HPDE6-E6E7 (cell line): ENCODE results near the gene TTC33.
"Not testable (repeated sequence)": the region's sequence is repeated elsewhere in the genome, so short reads cannot be mapped to it uniquely, and the experiment has no call there.

ENCODE experiments used
- DNase-seq: peaks from one replicate; pipeline ENCODE4 v3.0.0; 2011; ENCODE audit warnings: missing footprints; ENCODE audit errors: extremely low spot score

The TTC33 gene

DNA sequence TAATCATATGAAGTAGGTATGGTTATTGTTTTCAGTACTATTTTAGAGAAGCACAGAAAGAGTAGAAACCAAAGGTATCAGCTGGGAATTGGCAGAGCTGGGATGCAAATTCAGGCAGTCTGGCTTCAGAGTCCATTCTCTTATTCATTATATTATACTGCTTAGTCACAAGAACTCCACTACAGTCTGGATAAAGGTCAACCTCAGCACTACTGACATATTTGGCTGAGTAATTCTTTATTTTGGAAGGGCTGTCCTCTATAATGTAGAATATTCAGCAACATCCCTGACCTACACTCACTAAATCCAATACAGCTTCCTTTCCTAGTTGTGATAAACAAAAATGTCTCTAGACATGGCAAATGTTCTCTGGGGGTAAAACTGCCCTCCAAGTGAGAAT, 38.5 kb downstream of the TTC33 start:
- no peak for DNase-seq

DNA sequence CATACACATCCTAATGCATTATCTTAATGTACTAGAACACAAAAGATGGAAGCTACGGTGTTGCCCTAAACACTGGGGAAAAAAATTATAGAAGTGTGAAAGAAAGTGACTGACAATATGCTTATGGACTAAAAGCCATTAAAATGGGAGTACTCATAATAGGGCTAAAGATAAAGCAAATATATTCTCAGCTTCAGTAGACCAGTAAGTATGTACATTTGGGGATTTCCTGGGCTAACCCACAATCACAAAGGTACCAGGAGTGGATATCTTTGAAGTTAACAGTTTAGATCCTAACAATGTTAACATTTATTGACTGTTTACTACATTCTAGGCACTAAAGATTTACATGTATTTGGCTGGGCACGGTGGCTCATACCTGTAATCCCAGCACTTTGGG, 39.2 kb downstream of the TTC33 start:
- DNase-seq, result no peak

DNA sequence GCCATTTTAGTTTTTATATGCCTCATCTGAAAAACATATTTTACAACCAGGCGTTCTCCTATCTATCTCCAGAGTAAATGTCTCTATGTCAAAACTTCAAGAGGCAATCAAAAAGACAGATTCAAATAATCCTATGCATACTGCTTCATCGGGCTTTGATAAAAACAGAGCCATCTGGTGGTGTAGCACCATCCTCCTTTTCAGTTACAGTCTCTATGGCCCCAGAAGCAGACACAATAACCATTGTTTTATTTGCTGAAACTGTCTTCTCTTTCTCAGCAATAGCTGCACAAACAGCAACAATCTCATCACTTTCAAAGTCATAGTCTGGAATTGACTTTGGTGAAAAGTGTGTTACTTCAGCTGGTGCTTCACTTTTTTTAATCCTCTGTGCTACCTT, 39.8 kb downstream of the TTC33 start:
- DNase-seq, result peak; percentile 14

DNA sequence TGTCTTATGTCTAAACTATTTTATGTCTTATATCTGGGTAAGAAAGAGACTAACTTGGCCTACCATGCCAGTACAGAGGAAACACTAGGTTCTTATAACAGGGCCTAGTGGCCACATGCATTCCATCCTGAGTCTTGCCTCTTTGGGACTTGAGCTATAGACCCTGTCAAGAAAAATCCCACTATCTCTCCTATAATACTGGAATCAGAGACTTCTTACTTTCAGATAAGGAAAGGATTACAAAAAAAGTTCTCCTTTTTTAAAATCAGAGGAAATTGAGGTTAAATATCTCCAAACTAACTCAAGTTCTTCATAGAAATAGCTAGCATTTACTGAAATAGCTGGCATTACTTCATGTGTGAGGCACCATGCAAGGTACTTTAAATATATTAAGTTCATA, 41.8 kb downstream of the TTC33 start:
- no peak for DNase-seq

DNA sequence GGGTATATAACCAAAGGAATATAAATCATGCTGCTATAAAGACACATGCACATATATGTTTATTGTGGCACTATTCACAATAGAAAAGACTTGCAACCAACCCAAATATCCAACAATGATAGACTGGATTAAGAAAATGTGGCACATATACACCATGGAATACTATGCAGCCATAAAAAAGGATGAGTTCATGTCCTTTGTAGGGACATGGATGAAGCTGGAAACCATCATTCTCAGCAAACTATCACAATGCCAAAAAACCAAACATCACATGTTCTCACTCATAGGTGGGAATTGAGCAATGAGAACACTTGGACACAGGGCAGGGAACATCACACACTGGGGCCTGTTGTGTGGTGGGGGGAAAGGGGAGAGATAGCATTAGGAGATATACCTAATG, 45.2 kb downstream of the TTC33 start:
- not testable (repeated sequence) for DNase-seq

DNA sequence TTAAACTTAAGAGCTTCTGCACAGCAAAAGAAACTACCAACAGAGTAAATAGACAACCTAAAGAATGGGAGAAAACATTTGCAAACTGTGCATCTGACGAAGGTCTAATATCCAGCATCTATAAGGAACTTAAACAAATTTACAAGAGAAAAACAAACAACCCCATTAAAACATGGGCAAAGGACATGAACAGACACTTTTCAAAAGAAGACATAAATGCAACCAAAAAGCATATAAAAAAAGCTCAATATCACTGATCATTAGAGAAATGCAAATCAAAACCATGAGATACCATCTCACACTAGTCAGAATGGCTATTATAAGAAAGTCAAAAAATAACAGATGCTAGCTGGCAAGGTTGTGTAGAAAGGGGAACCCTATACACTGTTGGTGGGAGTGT, 50.3 kb downstream of the TTC33 start:
- not testable (repeated sequence) for DNase-seq

DNA sequence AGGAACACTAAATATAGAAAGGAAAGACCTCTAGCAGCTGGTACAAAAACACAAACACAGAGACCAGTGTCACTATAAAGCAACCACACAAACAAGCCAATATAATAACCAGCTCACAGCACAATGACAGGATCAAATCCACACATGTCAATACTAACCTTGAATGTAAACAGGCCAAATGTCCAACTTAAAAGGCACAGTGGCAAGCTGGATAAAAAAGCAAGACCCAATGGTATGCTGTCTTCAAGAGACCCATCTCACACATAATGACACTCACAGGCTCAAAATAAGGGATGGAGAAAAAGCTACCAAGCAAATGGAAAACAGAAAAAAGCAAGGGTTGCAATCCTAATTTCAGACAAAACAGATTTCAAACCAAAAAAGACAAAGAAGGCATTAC, 53.7 kb downstream of the TTC33 start:
- not testable (repeated sequence) for DNase-seq

DNA sequence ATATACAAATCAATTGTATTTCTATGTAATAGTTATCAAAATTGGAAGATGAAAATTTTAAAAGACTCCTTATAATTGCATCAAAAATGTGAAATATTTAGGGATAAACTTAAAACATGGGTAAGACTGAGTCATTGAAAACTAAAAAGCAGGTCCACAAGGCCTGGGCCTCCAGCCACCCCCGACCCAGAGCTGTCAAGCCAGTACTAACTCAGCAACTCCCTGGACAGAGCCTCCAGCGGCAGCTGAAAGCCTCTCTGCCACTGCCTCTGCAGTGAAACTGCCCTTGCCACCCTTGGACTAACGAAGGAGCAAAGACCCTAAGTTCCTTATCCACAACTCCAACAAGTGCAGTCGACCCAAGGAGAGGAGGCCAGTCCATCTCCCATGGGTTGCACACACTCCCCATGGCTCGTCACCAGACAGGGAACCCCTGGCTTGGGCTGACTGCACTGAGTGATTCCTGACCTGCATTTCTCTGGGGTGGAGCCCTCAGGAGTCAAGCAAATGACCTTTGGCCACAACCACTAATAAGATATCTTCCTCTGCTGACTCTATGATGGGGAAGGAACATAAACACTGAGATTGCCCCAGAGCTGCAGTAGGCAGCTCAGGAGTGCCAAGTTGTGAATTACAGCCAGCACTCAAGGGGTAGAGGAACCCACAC, 55.5 kb downstream of the TTC33 start:
- no peak for DNase-seq

DNA sequence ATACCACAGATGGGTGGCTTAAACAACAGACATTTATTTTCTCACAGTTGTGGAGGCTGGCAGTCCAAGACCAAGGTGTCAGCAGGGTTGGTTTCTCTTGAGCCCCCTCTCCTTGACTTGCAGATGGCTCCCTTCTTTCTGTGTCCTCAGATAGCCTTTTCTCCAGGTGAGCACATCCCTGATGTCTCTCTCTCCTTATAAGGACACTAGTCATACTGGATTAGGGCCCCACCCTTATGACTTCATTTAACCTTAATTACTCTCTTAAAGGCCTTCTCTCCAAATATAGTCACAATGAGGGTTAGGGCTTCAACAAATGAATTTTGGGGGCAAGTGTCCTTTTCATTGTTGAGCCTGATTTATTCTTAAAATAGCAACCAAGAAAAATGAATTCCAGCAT, 61.3 kb downstream of the TTC33 start:
- DNase-seq, result no peak

DNA sequence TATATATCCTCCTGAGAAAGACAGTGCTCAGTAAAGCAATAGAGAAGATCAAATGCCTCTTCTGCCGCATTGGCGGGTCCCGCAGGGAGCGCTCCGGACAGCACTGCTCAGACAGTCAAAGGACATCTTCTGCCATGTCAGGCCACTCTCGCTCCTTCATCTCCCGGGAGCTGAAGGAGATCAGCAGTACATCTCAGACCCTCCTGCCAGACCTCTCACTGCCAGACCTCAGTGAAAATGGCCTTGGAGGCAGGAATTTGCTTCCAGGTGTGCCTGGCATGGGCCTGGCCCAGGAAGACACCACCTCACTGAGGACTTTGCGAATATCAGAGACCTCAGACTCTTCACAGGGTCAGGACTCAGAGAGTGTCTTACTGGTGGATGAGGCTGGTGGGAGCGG, 63.9 kb downstream of the TTC33 start:
- DNase-seq, result no peak

DNA sequence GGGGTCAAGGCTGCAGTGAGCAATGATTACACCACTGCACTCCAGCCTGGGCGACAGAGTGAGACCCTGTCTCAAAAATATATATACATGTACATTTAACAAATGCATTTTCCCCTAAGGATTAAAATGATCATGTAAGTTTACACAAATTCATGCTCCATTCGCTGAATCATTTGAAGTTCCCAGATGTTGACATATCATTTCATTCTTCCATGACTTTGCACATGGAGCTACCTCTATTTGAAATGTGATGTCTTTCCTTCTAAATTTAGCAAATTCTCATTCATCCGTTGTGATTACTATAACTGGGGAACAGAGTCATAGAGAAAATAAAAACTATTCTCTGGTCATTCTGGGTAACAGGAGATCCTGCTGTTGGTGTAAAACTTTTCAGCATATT, 65.5 kb downstream of the TTC33 start:
- DNase-seq, result no peak

DNA sequence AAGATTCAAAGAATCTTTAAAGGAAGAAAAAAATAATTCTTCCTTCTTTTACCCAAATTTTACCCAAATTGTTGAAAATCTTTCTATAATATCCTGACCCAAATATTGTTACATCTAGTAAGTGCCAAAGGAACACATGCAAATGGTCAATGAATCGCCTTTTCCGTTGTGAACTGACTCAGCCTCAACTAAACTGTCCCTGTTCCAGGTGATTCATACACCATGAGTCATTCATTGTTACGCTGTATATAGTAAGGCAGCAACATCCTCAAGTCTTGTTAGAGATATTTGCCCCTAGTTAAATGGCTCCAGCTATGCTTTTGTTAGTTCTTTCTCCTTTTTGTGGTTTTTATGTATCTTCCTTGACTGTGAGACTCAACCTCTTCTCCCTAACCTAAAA, 66.3 kb downstream of the TTC33 start:
- DNase-seq, result peak; percentile 75

DNA sequence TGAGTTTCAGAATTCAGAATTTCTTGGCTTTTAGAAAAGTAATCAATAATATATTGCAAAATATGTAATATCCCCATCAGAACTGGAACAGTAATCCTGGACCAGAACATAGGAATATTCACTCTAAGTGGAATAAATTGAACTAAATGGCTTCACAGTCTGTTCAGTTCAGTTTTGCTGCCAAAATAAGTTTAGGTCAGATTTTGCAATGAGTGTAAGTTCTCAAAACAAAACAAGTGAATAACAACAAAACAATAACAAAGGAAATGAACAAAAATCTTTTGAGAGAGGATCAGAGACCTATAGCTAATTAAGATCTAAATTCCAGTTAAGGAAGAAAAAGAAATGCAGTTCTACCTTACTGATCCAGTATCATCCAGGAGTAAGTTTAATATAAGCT, 66.8 kb downstream of the TTC33 start:
- no peak for DNase-seq

DNA sequence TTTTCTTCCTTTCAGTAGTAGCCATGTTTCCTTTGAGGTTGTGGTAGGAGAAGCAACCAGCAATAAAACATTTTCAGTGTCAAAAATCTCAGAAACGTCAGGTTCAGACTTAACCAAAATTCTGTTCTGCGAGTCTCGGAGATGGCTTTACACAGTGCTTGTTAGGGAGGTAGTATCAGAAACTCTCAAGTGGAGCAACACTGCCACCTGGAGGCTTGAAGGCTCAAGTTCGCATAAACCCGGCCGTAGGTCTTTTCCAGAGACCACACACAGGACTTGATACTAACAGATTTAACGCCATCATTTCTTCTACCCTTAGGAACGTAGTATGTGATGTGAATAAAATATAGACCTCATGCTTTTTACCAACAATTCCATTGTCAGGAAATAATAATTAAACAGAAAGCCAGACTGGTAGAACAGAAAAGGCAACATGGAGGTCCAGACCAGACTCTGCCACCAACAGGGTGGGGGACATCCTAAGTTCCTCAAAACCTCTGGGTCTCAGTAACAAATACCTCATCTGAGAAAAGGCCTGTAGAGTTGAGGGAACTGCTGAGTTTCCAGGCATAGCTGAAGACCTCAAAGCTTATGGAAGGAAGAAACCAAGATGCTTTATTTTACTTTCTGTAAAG, 67.5 kb downstream of the TTC33 start:
- DNase-seq, result no peak

DNA sequence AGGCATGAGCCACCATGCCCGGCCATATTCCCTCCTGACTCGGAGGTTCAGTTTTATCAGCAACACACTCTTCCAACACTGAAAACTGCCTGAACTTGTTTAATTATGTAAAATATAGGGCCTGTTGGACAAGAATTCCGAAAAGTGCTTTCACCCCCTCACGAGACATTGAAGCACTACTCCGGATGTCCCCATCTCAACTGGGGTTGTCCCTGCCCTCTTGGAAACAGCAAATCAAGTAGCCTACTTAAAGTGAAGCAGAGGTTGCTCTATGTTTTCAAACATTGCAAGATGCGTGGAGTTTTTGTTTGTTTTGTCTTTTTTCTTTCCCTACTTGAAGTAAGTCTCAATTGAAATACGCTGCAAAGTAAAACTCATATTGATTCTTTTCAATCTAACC, 68.4 kb downstream of the TTC33 start:
- no peak for DNase-seq

DNA sequence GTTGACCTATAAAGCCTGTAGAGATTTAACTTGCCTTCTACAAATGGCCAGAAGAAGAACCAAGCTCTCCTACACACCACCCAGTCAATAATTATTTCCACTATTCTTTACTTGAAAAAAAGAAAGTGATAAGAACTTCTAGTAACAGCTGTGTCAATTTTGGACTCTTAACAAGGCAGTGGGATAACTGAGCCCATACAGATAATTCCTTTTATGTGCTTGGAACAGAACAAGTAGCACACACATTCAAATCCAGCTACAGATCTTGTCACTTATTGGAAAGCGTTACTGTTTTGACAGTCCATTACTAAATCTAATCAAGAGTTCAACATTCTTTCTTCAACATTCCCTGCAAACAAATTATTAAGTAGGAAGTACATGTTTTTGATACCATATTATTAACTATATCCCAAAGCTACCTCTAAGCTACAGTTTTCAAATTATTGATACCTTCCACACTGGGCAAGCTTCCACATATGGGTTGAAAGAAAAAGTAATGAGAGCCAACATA, 69.7 kb downstream of the TTC33 start:
- no peak for DNase-seq

DNA sequence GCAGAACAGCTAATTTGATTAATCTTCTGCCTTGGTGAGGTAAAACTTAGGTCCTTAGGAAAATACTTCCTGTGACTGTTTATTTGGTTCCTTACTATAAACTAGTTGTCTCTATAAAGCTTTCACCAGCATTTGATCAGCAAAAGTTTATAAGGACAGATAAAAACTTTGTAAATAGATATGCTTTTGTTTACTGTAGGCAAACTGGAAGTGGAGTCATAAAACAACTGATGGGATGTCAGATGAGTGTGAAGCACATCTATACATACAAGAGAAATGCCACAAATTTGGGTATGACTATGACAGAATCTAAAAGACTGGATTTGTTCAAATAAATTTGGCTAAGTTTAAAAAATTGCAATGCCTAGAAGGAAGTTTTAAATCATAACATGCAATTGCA, 70.6 kb downstream of the TTC33 start:
- no peak for DNase-seq

DNA sequence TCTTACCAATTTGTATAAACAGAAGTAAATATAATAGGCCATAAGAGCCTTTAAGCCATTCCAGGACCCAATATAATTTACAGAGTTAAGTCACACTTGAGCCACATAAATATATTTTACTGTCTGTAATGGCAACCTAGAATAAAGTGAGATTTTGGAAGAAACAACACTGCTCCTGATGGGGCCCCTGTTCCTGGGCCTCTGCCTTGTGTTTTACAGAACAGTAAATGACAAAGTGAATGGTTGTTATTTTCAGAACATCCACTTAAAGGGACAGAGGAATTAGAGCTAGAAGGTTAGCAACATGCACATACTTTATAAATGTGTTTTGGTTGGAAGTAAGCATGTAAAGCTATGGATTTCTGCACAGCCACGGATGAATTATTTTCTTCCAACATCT, 72.5 kb downstream of the TTC33 start:
- DNase-seq, result no peak

DNA sequence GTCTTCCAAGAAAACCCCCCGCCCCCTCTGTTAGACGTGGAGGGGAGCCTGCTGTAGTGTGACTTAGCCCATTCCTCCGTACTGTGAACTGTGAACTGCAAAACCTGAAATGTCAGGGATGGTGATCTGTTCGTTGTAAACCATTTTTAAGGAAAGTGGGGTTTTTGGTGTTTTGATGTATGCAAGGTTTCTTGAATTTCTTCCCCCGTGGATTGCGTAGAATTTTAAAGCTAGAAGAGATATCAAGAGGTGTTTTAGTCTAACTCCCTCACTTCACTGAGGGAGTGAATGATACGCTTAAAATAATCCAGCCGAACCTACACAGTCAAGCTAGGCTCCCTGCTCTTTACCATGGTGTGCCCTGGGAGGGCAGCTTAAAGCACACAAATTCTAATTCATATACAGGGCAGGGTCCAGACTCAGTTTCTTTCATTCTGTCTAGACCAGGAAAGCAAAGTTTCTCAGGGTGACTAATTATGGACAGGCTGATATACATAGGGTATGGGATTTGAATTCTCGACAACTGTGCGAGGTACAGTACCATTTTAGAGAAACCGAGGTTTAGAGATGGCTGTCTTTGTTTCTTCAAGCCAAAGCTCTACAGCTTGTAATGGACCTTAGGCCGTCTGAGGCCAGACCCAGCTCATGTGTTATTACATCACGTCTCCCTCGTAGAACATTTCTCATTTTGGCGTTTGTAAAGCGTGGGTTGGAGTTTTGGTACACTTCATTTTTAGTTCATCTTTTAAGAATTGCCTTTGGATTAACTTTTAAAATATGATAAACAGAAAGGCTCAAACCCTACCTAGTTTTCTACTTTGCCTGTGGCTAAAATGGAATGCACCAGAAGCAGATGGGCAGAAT, 73.4 kb downstream of the TTC33 start:
- DNase-seq, result no peak

DNA sequence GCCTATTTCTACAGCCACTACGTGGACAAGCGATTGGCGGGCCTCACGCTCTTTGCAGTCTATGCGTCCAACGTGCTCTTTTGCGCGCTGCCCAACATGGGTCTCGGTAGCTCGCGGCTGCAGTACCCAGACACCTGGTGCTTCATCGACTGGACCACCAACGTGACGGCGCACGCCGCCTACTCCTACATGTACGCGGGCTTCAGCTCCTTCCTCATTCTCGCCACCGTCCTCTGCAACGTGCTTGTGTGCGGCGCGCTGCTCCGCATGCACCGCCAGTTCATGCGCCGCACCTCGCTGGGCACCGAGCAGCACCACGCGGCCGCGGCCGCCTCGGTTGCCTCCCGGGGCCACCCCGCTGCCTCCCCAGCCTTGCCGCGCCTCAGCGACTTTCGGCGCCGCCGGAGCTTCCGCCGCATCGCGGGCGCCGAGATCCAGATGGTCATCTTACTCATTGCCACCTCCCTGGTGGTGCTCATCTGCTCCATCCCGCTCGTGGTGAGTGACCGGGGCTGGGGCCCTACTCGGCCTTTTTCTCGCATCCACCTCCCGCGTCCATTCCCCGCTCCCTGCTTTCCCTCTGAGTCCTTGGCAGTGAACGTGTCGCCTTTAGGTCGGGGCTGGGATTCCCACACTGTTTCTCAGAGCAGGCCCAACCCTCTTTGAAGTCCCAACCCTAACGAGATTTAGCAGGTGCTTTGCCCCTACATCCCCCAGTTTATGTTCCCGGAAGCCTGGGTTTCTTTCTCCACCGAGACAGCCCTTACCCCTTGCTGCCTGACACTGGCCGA, 74.2 kb downstream of the TTC33 start:
- no peak for DNase-seq

DNA sequence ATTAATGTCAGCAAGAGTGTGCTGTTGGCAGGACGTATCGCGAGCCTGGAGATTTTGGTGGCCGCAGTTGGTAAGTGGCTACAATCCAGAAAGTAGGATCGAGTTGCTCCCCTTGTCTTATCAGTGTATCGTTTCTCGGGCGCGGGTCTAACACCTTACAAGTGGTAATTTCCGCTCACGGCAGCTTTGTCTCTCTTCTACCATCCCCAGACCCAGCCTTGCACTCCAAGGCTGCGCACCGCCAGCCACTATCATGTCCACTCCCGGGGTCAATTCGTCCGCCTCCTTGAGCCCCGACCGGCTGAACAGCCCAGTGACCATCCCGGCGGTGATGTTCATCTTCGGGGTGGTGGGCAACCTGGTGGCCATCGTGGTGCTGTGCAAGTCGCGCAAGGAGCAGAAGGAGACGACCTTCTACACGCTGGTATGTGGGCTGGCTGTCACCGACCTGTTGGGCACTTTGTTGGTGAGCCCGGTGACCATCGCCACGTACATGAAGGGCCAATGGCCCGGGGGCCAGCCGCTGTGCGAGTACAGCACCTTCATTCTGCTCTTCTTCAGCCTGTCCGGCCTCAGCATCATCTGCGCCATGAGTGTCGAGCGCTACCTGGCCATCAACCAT, 74.9 kb downstream of the TTC33 start:
- DNase-seq, result no peak
